Neutrophil (primary cell): ENCODE results near the gene ARHGEF7.

Experiments
- H3K27ac ChIP-seq: fragments of 200-600 bp; sonication (generic); 2 replicates; pipeline ENCODE4 v1.5.1; 2016; ENCODE audit warnings: mild to moderate bottlenecking, moderate library complexity
- H3K27me3 ChIP-seq: fragments of 200-600 bp; sonication (generic); 2 replicates; pipeline ENCODE4 v1.6.0; 2016; ENCODE audit warnings: mild to moderate bottlenecking
- H3K36me3 ChIP-seq: fragments of 200-600 bp; sonication (generic); 2 replicates; pipeline ENCODE4 v1.5.1; 2017
- H3K4me1 ChIP-seq, 2 experiments: fragments of 200-600 bp in 1 of 2; sonication (generic) in 1 of 2; 1 replicate in 1 of 2; 2 replicates in 1 of 2; pipeline versions ENCODE4 v1.5.1 to v1.6.1; 2013 to 2016; ENCODE audit warnings: low read depth in 1 of 2, low read length in 1 of 2, mild to moderate bottlenecking in 1 of 2, moderate library complexity in 1 of 2; ENCODE audit not compliant: control insufficient read depth in 1 of 2, insufficient read depth in 1 of 2
- H3K4me3 ChIP-seq, 2 experiments: fragments of 200-600 bp in 1 of 2; sonication (generic) in 1 of 2; 1 replicate in 1 of 2; 2 replicates in 1 of 2; pipeline ENCODE4 v1.5.1; 2013 to 2016; ENCODE audit warnings: low read depth in 1 of 2, low read length in 1 of 2, mild to moderate bottlenecking in 1 of 2, moderate library complexity in 1 of 2
- H3K9me3 ChIP-seq: fragments of 200-600 bp; sonication (generic); 2 replicates; pipeline ENCODE4 v1.5.1; 2016
- CTCF ChIP-seq: fragments of 200-600 bp; sonication (generic); IDR thresholded peaks from 2 replicates; pipeline ENCODE4 v1.5.1; 2016; ENCODE audit warnings: antibody characterized with exemption

The ARHGEF7 gene

GRCh38 chr13:111259058-111259457, 143.9 kb downstream of the ARHGEF7 start:
- H3K9me3 ChIP-seq: no peaks in the 10 kb centered on the region
- H3K27me3 ChIP-seq: no peaks in the 10 kb centered on the region
- no peak overlapping the region for H3K27ac ChIP-seq
- no peak overlapping the region for H3K4me3 ChIP-seq
- no peaks in the 10 kb centered on the region for H3K4me1 ChIP-seq
- peaks cover 7% of the 10 kb centered on the region for H3K36me3 ChIP-seq
- TF ChIP-seq CTCF: no peak

- H3K9me3 ChIP-seq: no peaks in the 10 kb centered on the region
- TF ChIP-seq CTCF: no peak
- H3K27me3 ChIP-seq: no peaks in the 10 kb centered on the region
- H3K27ac ChIP-seq: no peak overlapping the region
- H3K36me3 ChIP-seq: peaks cover 18% of the 10 kb centered on the region
- no peak overlapping the region for H3K4me3 ChIP-seq
- H3K4me1 ChIP-seq: no peaks in the 10 kb centered on the region
These were observed 146.2 kb downstream of the ARHGEF7 start for GRCh38 chr13:111261326-111261725.

- Histone ChIP-seq H3K36me3 (peaks cover 20% of the 10 kb centered on the region), H3K9me3 (no peaks in the 10 kb centered on the region), H3K4me3 (no peak overlapping the region), H3K27ac (no peak overlapping the region), H3K4me1 (no peaks in the 10 kb centered on the region), H3K27me3 (no peaks in the 10 kb centered on the region)
- no peak for TF ChIP-seq CTCF
These were observed 147.2 kb downstream of the ARHGEF7 start for GRCh38 chr13:111262281-111262680.

GRCh38 chr13:111262715-111263114, 147.6 kb downstream of the ARHGEF7 start:
- peaks cover 20% of the 10 kb centered on the region for H3K36me3 ChIP-seq
- H3K4me1 ChIP-seq: no peaks in the 10 kb centered on the region
- H3K27ac ChIP-seq: no peak overlapping the region
- H3K9me3 ChIP-seq: no peaks in the 10 kb centered on the region
- no peaks in the 10 kb centered on the region for H3K27me3 ChIP-seq
- no peak overlapping the region for H3K4me3 ChIP-seq
- TF ChIP-seq CTCF: no peak

GRCh38 chr13:111263566-111263965, 148.5 kb downstream of the ARHGEF7 start:
- peaks cover 27% of the 10 kb centered on the region for H3K36me3 ChIP-seq
- H3K27me3 ChIP-seq: no peaks in the 10 kb centered on the region
- H3K27ac ChIP-seq: no peak overlapping the region
- H3K4me3 ChIP-seq: no peak overlapping the region
- no peaks in the 10 kb centered on the region for H3K9me3 ChIP-seq
- TF ChIP-seq CTCF: no peak
- H3K4me1 ChIP-seq: no peaks in the 10 kb centered on the region
